Measurements from ENCODE around the gene CCNF.

DNA sequence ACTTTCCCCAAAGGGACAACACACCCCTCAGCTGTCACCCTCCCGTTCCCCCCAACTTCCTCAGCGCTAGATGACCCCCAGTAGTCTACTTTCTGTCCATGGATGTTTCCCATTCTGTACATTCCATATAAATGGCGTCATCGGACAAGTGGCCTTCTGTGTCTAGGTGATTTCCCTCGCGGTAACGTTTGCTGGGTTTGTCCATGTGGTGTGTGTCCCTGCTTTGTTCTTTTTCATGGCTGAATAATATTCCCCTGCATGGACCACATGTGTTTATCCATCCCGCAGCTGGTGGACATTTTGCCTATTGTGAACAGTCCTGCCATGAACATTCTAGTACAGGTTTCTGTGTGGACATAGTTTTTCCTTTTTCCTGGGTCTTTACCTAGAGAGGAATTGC is 23.4 kb downstream of the CCNF start:
- TF ChIP-seq, protein P1, sequence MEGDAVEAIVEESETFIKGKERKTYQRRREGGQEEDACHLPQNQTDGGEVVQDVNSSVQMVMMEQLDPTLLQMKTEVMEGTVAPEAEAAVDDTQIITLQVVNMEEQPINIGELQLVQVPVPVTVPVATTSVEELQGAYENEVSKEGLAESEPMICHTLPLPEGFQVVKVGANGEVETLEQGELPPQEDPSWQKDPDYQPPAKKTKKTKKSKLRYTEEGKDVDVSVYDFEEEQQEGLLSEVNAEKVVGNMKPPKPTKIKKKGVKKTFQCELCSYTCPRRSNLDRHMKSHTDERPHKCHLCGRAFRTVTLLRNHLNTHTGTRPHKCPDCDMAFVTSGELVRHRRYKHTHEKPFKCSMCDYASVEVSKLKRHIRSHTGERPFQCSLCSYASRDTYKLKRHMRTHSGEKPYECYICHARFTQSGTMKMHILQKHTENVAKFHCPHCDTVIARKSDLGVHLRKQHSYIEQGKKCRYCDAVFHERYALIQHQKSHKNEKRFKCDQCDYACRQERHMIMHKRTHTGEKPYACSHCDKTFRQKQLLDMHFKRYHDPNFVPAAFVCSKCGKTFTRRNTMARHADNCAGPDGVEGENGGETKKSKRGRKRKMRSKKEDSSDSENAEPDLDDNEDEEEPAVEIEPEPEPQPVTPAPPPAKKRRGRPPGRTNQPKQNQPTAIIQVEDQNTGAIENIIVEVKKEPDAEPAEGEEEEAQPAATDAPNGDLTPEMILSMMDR (IDR thresholded peaks at IDR 0.05; ENCODE audit: low read depth, low read length), result no peak
- TF ChIP-seq POLR2A (IDR thresholded peaks at IDR 0.05; ENCODE audit: extremely low read depth, insufficient read length), result no peak
- TF ChIP-seq MYC (IDR thresholded peaks at IDR 0.05; ENCODE audit: low read depth, low read length), result no peak
